Keratinocyte (primary cell): Measurements from ENCODE around the gene MACROH2A2. TPM values are rescaled to one million over a fixed set of nuclear protein-coding genes. Genes with fewer than 3 reads are reported as not detected.

Experiments used
- DNase-seq: peaks from one replicate; pipeline ENCODE4 v3.0.0-alpha.2; 2011; ENCODE audit warnings: low read depth, missing footprints, low spot score
- FAIRE-seq: peaks from 2 replicates; lab custom pipeline; 2011; peaks lifted over from hg19 to GRCh38; lab: Jason Lieb, UNC
- H2AFZ ChIP-seq: 2 replicates; pipeline ENCODE4 v1.6.0; 2012; ENCODE audit warnings: low read length, control low read depth, inconsistent platforms; ENCODE audit not compliant: control insufficient read depth
- H3K27ac ChIP-seq: 2 replicates; pipeline ENCODE4 v1.5.1; 2011; ENCODE audit warnings: low read length; ENCODE audit not compliant: control insufficient read depth, insufficient read depth
- H3K27me3 ChIP-seq: 3 replicates; pipeline ENCODE4 v1.6.0; 2011; ENCODE audit warnings: low read length; ENCODE audit not compliant: control insufficient read depth, insufficient read depth; ENCODE audit errors: extremely low read depth
- H3K36me3 ChIP-seq, 2 experiments: 2 replicates in 1 of 2; 3 replicates in 1 of 2; pipeline ENCODE4 v1.5.1; 2011; ENCODE audit warnings: low read length in 2 of 2, mild to moderate bottlenecking in 1 of 2; ENCODE audit not compliant: control insufficient read depth in 2 of 2, insufficient read depth in 2 of 2; ENCODE audit errors: extremely low read depth in 1 of 2
- H3K4me1 ChIP-seq: 3 replicates; pipeline ENCODE4 v1.5.1; 2011; ENCODE audit warnings: low read length; ENCODE audit not compliant: control insufficient read depth, insufficient read depth; ENCODE audit errors: extremely low read depth
- H3K4me2 ChIP-seq: 3 replicates; pipeline ENCODE4 v1.6.0; 2011; ENCODE audit warnings: low read depth, low read length; ENCODE audit not compliant: control insufficient read depth, insufficient read depth; ENCODE audit errors: extremely low read depth
- H3K4me3 ChIP-seq, 3 experiments: fragments of 200-600 bp in 1 of 3; sonication (generic) in 1 of 3; 2 replicates in 2 of 3; 3 replicates in 1 of 3; pipeline ENCODE4 v1.5.1; 2011 to 2016; ENCODE audit warnings: low read length in 3 of 3, mild to moderate bottlenecking in 3 of 3, control low read depth in 2 of 3, inconsistent platforms in 1 of 3, low read depth in 1 of 3, mixed read lengths in 1 of 3, mixed run types in 1 of 3, moderate library complexity in 1 of 3; ENCODE audit not compliant: control insufficient read depth in 2 of 3, insufficient read depth in 2 of 3; ENCODE audit errors: extremely low read depth in 1 of 3
- H3K79me2 ChIP-seq: 2 replicates; pipeline ENCODE4 v1.6.0; 2012; ENCODE audit warnings: low read length; ENCODE audit not compliant: control insufficient read depth, insufficient read depth
- H3K9ac ChIP-seq: 3 replicates; pipeline ENCODE4 v1.6.0; 2011; ENCODE audit warnings: low read length; ENCODE audit not compliant: control insufficient read depth, insufficient read depth; ENCODE audit errors: extremely low read depth
- H3K9me1 ChIP-seq: 3 replicates; pipeline ENCODE4 v1.6.0; 2011; ENCODE audit warnings: low read length; ENCODE audit not compliant: control insufficient read depth, insufficient read depth; ENCODE audit errors: extremely low read depth
- H3K9me3 ChIP-seq: 2 replicates; pipeline ENCODE4 v1.5.1; 2012; ENCODE audit warnings: low read depth, low read length; ENCODE audit not compliant: control insufficient read depth
- H4K20me1 ChIP-seq: 3 replicates; pipeline ENCODE4 v1.6.0; 2011; ENCODE audit warnings: low read length; ENCODE audit not compliant: control insufficient read depth, insufficient read depth; ENCODE audit errors: extremely low read depth
- EZH2 ChIP-seq: IDR thresholded peaks from one replicate; pipeline ENCODE4 v1.6.1; 2012; ENCODE audit warnings: inconsistent platforms, mild to moderate bottlenecking, low read length, moderate library complexity
- dilution Hi-C: fragments of 300-500 bp; cut with MboI; formaldehyde crosslinking; loops from one replicate; pipeline ENCODE4 v1.7.0; 2020; ENCODE audit warnings: low sequenced_read_pairs; ENCODE audit not compliant: extremely low pct_ligation_motif_present
- polyA plus RNA-seq, 5 experiments: library from polyadenylated mRNA; depleted of rRNA in 3 of 5; stranded (reverse) in 3 of 5; stranded (forward) in 1 of 5; unstranded in 1 of 5; fragments of >200 nt; gene quantifications; 1 replicate in 1 of 5; 2 replicates in 3 of 5; 3 replicates in 1 of 5; pipeline versions ENCODE4 v1.2.1 to v1.2.3, GENCODE V29; 2011 to 2012; ENCODE audit warnings: missing spikeins in 2 of 5, low read depth in 1 of 5, low replicate concordance in 1 of 5
- TF ChIP-seq, protein P1 (sequence below), 3 experiments: IDR thresholded peaks in 1 of 3; conservative IDR thresholded peaks in 1 of 3; optimal IDR thresholded peaks in 1 of 3; 2 replicates in 2 of 3; 3 replicates in 1 of 3; pipeline versions ENCODE3 to v1.5.1; 2011; ENCODE audit warnings: low read length in 3 of 3, mild to moderate bottlenecking in 3 of 3, moderate library complexity in 2 of 3, control low read depth in 1 of 3, inconsistent platforms in 1 of 3; ENCODE audit not compliant: insufficient read depth in 2 of 3; ENCODE audit errors: extremely low read depth in 1 of 3

MACROH2A2 gene
- polyA plus RNA-seq, 1 donor (not counting 4 experiments of a cell fraction or from before 2014, with no cell fraction given) = 11.6 TPM

- dilution Hi-C loops = no loop called here
- no peak overlapping the region for H3K27ac ChIP-seq
- no peaks in the 10 kb centered on the region for H3K9me3 ChIP-seq
- FAIRE-seq (no peak), DNase-seq (no peak)
- TF ChIP-seq, protein P1, sequence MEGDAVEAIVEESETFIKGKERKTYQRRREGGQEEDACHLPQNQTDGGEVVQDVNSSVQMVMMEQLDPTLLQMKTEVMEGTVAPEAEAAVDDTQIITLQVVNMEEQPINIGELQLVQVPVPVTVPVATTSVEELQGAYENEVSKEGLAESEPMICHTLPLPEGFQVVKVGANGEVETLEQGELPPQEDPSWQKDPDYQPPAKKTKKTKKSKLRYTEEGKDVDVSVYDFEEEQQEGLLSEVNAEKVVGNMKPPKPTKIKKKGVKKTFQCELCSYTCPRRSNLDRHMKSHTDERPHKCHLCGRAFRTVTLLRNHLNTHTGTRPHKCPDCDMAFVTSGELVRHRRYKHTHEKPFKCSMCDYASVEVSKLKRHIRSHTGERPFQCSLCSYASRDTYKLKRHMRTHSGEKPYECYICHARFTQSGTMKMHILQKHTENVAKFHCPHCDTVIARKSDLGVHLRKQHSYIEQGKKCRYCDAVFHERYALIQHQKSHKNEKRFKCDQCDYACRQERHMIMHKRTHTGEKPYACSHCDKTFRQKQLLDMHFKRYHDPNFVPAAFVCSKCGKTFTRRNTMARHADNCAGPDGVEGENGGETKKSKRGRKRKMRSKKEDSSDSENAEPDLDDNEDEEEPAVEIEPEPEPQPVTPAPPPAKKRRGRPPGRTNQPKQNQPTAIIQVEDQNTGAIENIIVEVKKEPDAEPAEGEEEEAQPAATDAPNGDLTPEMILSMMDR (optimal IDR thresholded peaks at IDR 0.05 in 1 of 3, IDR thresholded peaks at IDR 0.05 in 1 of 3, conservative IDR thresholded peaks at IDR 0.05 in 1 of 3; ENCODE audit: extremely low read depth in 1 of 3, insufficient read depth in 2 of 3, low read length in 3 of 3) = no peak
- no peak for TF ChIP-seq EZH2
- H3K9ac ChIP-seq = no peak overlapping the region
- no peaks in the 10 kb centered on the region for H4K20me1 ChIP-seq
- no peak overlapping the region for H3K4me2 ChIP-seq
- H2AFZ ChIP-seq = no peak overlapping the region
- H3K79me2 ChIP-seq = no peaks in the 10 kb centered on the region
- no peak overlapping the region for H3K4me3 ChIP-seq
- no peaks in the 10 kb centered on the region for H3K9me1 ChIP-seq
- no peaks in the 10 kb centered on the region for H3K27me3 ChIP-seq
- H3K36me3 ChIP-seq = no peaks in the 10 kb centered on the region
- no peaks in the 10 kb centered on the region for H3K4me1 ChIP-seq
These were observed 18.2 kb downstream of the MACROH2A2 start for GRCh38 chr10:70070834-70071233.

DNA sequence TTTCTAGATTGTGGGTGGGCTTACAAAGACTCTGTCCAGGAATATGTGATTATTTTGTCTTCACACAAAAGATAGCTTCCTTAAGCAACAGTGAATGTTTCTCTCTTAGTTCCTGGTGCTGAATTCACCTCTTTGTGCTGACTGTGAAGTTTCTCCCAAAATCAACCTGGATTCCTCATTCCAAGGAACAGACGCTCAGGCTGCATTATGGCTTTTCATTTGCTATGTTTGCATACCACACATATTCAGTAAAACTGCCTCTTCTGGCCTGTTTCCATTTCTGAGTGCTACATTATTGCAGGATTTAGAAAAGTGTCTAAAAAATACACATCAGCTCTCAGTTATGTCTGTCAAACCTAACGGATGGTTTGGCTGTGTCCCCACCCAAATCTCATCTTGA is 21.5 kb downstream of the MACROH2A2 start:
- Histone ChIP-seq H3K27me3 (no peaks in the 10 kb centered on the region), H3K4me2 (no peak overlapping the region), H3K9me3 (no peaks in the 10 kb centered on the region), H3K9ac (no peak overlapping the region), H2AFZ (no peak overlapping the region), H3K79me2 (no peaks in the 10 kb centered on the region), H4K20me1 (no peaks in the 10 kb centered on the region), H3K36me3 (no peaks in the 10 kb centered on the region), H3K9me1 (peaks cover 3% of the 10 kb centered on the region), H3K4me1 (peaks cover 14% of the 10 kb centered on the region), H3K4me3 (no peak overlapping the region), H3K27ac (no peak overlapping the region)
- dilution Hi-C loops = no loop called here
- FAIRE-seq (no peak), DNase-seq (no peak)
- TF ChIP-seq, protein P1 (optimal IDR thresholded peaks at IDR 0.05 in 1 of 3, IDR thresholded peaks at IDR 0.05 in 1 of 3, conservative IDR thresholded peaks at IDR 0.05 in 1 of 3; ENCODE audit: extremely low read depth in 1 of 3, insufficient read depth in 2 of 3, low read length in 3 of 3) = no peak
- no peak for TF ChIP-seq EZH2
